GM21390 (cell line): Measurements from ENCODE around the gene MAST3.

Experiments
- ATAC-seq: cut with Tn5 transposase; IDR thresholded peaks from one replicate; pipeline ENCODE4 v1.9.1; 2021; ENCODE audit not compliant: unreplicated experiment

The MAST3 gene

DNA sequence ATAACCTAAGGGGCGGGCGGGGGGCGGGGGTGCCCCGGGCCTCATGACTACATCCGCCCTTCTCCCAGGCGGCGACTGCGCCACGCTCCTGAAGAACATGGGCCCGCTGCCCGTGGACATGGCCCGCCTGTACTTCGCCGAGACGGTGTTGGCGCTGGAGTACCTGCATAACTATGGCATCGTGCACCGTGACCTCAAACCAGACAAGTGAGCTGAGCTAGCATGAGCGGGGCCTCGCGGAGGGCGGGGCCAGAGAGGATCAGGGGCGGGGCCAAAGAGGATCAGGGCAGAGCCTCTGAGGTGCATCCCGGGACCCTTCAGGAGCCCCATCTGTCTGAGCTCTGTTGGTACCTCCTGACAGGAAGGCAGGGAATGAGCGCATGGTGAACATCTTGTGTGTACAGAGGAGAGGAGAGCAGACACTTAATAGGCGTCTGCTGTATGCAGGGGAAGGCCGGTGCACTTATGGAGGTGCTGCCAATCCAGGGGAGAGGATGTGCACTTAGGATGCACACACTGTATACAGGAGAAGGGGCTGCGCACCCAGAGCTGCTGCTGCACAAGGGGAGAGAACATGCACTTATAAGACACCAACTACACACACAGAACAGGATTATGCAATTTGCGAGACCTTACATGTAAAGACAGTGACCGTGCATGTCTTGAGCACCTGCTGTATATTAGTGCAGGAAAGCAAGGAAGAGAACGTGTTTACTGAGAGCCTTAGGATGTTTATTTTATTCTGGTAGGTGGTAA is 34.4 kb downstream of the MAST3 start:
- ATAC-seq = no peak

DNA sequence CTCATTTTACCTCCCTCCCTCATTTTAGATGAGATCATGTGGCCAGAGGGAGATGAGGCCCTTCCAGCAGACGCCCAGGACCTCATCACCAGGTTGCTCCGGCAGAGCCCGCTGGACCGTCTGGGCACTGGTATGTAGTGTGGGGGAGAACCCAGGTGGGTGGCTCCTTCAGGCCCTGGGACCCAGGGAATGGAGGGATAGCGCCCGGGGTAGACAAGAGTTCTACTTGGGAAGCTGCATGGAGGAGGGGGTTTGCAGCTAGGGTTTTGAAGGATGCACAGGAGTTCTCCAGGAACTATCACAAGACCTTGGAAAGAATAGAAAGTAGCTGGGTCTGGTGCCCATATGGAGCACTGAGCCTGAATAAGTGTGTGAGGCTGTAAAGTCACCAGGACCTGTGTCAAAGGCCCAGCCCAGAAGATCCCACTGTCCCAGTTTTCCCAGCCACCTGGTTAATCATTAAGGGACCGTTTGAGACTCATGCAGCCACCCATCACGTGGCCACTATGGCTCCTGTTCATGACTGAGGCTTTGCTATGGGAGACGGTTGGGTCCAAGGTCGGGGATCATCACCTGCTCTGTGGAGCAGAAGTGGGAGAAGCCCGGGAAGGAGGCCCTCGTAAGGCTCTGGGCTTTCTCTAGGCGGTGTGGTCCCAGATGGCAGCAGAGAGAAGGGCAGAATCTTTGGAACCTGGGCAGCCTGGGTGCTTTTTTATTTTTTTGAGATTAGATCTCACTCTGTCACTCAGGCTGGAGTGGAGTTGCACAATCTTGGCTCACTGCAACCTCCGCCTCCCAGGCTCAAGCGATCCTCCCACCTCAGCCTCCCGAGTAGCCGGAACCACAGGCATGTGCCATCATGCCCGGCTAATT is 38.4 kb downstream of the MAST3 start:
- no peak for ATAC-seq

DNA sequence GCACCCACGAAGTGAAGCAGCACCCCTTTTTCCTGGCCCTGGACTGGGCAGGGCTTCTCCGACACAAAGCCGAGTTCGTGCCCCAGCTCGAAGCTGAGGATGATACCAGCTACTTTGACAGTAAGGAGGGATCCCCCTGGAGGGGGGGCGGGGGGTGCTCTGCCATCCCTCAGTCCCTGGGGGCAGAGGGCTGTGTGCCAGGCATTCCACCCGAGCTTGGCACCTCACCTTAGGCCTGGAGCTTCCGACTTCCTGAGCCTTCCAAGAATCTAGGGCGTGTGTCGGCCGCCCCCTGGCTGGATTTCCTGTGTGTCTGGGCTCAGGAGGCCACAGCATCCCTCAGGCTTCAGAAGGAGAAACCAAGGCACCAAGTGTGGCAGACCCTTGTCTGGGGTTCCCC is 39.7 kb downstream of the MAST3 start:
- no peak for ATAC-seq

DNA sequence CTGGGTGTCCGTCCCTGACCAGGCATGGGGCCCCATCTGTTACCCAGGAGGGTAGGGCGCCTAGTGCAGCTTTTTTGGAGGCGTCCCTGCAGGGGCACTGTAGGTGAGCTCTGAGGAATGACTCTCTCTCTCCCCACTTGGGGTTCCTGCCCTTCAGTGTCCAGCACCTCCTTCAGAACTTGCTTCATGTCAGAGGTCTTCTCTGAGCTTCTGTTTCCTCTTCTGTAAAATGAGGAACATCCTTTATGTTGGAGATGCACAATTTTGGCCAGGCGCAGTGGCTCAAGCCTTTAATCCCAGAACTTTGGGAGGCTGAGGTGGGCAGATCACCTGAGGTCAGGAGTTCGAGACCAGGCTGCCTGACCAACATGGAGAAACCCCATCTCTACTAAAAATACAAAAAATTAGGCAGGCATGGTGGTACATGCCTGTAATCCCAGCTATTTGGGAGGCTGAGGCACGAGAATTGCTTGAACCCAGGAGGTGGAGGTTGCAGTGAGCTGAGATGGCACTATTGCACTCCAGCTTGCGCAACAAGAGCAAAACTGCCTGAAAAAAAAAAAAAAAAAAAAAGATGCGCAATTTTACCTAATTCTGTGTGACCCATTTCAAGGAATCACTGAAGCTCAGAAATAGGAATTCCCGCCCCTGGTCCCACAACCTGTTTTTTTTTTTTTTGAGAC is 40.2 kb downstream of the MAST3 start:
- no peak for ATAC-seq

DNA sequence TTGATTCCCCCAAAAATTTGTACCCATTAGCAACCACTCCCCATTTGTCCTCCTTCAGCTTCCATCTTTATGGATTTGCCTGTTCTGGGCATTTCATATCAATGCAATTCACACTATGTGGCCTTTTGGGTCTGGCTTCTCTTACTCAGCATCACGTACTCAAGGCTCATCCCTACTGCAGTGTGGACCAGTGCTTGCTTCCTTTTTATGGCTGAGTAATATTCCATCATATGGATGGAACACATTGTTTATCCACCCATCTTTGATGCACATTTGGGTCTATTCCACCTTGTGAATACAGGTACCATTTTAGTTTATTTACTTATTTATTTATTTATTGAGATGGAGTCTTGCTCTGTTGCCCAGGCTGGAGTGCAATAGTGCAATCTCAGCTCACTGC is 42.9 kb downstream of the MAST3 start:
- no peak for ATAC-seq

DNA sequence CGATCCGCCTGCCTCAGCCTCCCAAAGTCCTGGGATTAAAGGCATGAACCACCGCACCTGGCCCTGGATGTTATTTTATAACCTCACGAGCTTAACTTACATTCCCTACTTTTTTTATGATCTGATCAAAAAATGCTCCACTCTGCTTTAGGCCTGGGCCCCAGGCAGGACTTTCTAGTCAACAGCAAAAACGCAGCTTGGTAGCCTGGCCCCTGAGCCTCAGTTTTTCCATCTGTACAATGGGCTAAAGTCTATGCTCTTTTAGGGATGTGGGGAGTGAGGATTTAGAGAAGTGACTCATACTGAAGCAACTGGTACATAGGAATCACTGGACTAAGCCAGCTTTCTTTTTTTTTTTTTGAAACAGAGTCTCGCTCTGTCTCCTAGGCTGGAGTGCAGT is 43.5 kb downstream of the MAST3 start:
- no peak for ATAC-seq

DNA sequence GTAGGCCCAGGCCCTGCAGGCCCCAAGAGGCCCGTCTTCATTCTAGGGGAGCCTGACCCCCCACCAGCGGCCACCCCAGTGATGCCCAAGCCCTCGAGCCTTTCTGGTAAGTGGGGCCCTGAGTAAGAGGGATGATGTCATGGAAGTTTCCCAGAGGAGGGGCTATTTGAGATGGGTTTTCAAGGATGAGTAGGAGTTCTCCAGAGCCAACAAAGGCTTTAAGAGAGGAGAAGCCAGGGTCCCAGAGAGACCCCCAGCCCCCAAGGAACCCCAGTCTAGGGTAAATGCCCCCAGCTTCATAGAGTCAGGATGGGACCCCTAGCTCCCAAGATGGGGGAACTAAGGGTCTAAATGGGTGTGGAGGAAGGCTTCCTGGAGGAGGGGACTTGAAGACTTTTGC is 46.3 kb downstream of the MAST3 start:
- ATAC-seq = no peak

DNA sequence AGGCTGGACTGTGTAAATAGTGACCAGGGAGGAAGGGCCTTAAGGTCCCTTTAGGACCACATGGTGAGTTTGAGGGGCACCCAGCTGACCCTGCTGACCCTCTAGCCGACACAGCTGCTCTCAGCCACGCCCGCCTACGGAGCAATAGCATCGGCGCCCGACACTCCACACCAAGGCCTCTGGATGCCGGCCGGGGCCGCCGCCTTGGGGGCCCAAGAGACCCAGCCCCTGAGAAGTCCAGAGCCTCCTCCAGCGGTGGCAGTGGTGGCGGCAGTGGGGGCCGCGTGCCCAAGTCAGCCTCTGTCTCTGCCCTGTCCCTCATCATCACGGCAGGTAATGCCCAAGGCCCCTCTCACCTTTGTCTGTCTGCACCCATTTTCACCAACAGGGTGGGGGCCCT is 46.8 kb downstream of the MAST3 start:
- no peak for ATAC-seq

DNA sequence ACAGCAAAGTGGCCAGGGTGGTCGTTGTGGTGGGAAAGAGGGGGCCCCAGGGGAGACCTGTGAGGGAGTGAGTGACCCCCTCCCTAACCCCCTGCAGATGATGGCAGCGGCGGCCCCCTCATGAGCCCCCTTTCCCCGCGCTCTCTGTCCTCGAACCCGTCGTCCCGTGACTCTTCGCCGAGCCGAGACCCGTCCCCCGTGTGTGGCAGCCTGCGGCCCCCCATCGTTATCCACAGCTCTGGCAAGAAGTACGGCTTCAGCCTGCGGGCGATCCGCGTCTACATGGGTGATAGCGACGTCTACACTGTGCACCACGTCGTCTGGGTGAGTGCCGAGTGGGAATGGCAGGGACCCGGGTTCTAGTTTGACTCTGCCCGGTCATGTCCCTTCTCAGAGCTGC is 47.3 kb downstream of the MAST3 start:
- no peak for ATAC-seq

DNA sequence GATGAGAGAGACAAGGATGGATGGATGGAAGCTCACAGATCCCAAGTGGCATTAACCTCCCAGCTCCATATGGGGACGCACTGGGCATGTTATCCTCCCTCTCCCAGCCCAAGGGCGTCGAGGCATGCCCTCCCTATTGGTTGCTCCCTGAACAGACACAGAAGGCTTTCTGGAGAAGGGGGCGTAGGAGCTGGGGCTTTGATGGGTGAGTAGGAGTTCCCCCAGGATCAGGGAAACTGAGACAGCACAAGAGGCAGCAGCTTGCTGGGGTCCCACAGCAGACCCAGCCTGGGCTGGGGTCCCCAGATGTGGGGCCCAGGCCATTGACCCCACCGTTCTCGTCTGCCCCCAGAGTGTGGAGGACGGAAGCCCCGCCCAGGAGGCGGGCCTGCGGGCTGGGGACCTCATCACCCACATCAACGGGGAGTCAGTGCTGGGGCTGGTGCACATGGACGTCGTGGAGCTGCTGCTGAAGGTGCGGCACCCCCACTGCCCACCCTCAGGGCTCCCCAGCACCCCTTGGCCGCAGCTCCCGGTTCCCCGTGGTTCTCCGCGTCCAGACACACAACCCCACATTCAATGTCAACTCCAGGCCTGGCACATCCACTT is 47.9 kb downstream of the MAST3 start:
- no peak for ATAC-seq

DNA sequence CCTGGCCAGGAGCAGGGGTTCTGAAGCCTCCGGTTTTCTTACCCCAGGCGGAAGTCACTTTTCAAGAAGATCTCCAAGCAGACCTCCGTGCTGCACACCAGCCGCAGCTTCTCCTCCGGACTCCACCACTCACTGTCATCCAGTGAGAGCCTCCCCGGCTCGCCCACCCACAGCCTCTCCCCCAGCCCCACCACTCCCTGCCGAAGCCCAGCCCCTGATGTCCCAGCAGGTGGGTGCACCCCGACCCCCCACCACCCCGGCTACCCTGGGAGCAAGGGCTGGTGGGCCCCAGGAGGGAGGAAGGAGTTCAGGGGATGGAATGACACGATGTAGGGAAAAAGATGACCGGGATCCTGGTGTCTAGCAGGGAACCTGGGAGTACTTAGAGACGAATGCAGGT is 49.8 kb downstream of the MAST3 start:
- no peak for ATAC-seq

DNA sequence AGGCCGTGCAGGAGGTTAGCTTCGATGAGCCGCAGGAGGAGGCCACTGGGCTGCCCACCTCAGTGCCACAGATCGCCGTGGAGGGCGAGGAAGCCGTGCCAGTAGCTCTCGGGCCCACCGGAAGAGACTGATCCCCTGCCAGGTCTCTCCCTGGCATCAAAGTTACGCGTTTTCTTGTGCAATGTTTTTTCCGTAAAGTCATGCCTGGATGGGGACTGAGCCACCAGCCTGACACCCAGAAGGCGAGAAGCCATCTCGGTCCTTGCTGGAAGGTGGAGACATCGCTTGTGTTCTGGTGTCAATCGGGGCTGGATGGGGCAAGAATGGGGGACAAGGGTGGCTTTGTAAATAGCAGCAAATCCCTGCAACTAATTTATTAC is 52.0 kb downstream of the MAST3 start:
- no peak for ATAC-seq

DNA sequence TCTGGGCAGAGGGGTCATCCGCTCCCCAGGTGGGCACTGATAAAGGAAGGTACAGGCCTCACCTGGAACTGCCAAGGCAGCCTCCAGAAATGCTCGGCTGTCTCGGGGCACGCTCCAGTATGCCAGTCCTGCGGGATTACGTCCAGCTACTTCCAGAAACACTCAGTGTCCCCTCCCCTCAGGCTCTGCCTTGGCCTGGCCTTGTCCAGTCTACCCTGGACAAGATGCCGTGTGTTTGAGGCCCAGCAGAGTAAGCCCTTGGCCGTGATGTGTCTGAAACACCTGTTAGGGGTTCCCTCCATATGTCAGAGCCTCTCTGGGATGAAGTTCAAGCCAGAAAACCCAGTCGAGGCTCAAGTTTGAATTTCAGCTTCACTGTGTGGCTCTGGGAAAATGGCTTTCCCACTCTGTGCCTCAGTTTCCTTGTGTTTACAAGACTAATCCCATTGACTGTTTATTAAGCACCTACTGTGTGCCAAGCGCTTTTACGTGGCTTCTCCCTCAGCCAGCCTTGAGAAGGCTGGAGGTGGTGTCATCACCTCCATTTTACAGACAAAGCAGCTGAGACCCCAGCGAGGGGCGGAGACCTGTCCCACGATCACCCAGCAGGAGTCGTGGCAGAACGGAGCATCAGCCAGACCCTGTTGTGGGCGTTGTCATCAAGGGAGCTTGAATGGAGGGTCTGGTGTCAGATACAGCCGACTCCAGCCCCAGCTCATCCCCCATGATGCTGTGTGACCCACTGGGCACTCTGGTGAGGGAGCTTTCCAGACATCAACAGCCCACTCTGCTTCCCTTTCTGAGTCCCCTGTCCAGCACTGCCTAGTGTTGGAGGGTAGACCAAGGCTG is 53.4 kb downstream of the MAST3 start:
- no peak for ATAC-seq

DNA sequence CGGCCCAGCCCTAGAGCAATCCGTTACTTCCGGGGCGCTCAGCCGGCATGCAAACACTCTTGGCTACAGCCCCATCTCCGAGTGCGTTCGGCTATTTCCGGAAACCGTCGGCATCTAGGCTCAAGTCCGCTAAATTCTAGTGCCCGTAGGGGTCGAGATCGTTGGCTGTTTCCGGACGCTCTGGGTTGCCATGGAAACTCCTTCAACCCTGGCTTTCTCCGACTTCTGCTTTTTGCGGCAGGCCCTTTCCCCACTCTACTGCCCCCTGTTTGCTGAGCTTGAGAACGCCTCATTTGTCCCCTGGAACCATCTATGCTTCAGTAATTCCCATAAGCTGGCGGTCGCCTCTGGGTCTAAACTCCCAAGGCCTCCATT is 54.9 kb downstream of the MAST3 start:
- ATAC-seq = peak; percentile 56

DNA sequence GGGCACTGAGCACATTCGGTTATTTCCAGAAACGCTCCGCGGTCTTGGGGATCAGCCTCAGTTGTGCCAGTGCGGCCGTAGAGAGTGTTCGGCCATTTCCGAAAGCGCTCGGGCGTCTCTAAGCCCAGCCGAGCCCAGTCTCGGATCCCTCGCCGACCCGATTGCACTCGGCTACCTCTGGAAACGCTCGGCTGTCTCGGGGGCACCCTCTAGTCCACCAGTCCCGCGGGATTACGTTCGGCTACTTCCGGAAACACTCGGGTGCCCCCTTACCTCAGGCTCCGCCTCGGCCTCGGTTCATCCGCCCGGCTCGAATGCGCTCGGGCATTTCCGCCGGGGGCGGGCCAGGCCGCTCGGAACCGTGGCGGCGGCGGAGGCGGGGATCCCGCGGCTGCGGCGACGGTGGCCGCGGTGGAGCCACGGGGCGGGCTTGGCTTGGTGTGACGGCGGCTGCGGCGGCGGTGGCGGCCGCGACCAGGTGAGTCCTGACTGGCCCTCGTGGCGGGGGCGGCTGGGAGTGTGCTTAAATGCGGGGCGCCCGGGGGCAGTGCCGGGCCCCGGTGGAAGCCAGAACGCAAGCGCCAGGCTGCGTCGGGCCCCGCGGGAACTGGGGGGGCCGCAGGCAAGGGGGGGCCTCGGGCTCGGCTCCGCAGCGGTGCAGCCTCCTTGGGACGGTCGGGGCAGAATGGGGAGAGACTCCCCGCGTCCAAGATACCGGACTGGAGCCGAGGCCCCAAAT is 55.4 kb downstream of the MAST3 start, which contains the start of gene PIK3R2:
TSS of gene PIK3R2 (plus strand) at position 347 of the 739 bp plus-strand sequence. CDS start 2,717 bp downstream, outside the sequence.
- ATAC-seq = peak; percentile 73

DNA sequence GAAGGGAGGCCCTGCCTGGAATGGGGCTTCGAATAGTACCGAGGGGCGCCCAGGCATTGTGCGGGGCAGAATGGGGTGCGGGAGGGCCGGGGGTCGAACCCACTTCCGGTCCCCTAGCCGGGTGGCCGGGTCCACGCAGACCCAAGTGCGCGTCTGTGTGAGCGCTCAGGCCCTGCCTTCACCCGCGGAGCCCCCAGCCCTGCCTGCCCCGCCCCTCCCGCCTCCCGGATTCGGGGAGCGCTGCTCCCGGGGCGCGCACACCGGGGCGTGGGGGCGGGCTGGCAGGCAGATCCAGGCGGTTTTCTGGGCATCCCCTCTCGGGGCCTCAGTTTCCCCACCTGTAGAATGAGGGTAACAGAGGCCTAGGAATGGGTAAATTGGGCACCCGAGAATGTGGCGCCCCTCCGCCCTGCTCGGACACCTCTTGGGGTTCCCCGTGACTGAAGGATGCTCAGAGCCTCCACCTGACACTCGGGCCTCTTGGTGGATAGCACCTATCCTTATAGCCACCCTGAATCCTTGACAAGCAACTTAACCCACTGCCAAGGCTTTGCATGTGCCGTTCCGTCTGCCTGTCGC is 56.1 kb downstream of the MAST3 start:
- peak; percentile 0 for ATAC-seq

DNA sequence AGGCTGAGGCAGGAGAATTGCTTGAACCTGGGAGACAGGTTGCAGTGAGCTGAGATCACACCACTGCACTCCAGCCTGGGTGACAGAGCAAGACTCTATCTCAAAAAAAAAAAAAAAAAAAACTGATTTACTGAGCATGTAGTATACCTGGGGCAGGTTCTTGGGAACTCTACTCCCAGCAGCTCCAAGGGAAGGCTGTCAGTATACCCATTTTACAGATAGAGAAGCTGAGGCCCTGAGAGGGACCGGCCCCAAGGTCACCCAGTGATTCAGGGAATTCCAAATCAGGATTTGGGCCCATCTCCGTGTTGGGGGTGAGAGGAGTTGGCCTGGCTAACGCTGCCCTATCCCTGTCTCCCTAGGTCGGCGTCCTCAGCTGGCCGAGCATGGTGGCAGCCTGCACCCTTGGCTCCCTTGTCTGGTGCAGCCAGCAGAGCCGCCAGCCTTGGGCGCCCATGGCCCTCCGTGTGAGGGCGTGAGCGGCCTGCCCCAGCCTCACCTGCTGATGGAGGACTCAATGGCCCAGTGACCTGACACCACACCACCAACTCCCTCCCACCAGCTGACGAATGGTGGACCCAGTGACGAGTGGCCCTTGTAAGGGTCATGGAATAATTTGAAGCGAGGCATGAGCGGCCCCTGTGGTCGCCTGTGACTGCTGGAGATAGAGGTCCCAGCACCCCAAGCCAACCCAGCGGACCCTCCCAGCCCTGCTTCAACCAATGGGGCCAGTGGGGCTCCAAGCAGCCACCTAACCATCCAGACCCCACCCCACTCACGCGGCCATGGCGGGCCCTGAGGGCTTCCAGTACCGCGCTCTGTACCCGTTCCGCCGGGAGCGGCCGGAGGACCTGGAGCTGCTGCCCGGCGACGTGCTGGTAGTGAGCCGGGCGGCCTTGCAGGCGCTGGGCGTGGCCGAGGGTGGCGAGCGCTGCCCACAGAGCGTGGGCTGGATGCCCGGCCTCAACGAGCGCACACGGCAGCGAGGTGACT is 57.8 kb downstream of the MAST3 start:
- ATAC-seq = no peak

DNA sequence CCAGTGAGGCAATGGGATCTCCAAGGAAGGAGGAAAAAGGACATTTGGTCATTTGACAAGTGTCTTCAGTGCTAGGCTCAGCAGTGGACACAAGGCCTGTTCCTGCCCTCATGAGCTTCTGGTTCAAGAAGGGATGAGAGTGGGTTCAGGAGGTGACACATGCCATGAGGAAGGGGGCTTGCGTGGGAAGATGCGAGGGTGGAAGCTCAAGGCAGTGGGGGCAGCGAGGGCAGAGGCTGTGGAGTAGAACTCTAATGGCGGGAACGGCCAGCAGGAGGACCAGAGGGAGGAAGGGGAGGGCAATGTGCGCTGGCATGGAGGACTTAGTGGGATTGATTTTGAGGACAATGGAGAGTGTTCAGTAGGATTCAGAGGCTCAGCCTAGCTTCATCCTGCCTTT is 58.7 kb downstream of the MAST3 start:
- no peak for ATAC-seq
